ENCODE data around the gene DNAAF3. TPM values are rescaled to one million over a fixed set of nuclear protein-coding genes. Genes with fewer than 3 reads are reported as not detected.

Gene DNAAF3
- 10 to 100 TPM in 1 of 2 donors, under 1 TPM in 1; 0.55 to 16.1 TPM for total RNA-seq

GRCh38 chr19:55166530-55167268 lies at the start of gene DNAAF3:
TSS of gene DNAAF3 (minus strand) at chr19:55166613. CDS start at chr19:55166413, 200 bp downstream.
- Histone ChIP-seq H3K4me3 (peak within 1 kb of the TSS in 1 of 2 donors; percentile 32), H3K36me3 (no peaks in the 10 kb centered on the region), H3K9me3 (no peaks in the 10 kb centered on the region), H3K4me1 (replicated peaks) (no peaks in the 10 kb centered on the region), H3K27me3 (replicated peaks; ENCODE audit: insufficient read depth) (peaks cover 14% of the 10 kb centered on the region), H3K27ac (no peak within 1 kb of the TSS)
- intact Hi-C loops (cut with DNase I) = no loop called here
- DNase-seq (ENCODE audit: low spot score) = peak; percentile 90
- peak; percentile 76 for TF ChIP-seq POLR2AphosphoS5 (IDR thresholded peaks at IDR 0.05)
- no peak for TF ChIP-seq POLR2A (IDR thresholded peaks at IDR 0.05)
- WGBS = 2% methylated on average over 33 of the region's 33 CpGs

GRCh38 chr19:55213547-55213946 lies 47.1 kb upstream of the DNAAF3 start:
- TF ChIP-seq POLR2AphosphoS5 (IDR thresholded peaks at IDR 0.05) = no peak
- no peak for TF ChIP-seq POLR2A (IDR thresholded peaks at IDR 0.05)
- TF ChIP-seq, protein P1, sequence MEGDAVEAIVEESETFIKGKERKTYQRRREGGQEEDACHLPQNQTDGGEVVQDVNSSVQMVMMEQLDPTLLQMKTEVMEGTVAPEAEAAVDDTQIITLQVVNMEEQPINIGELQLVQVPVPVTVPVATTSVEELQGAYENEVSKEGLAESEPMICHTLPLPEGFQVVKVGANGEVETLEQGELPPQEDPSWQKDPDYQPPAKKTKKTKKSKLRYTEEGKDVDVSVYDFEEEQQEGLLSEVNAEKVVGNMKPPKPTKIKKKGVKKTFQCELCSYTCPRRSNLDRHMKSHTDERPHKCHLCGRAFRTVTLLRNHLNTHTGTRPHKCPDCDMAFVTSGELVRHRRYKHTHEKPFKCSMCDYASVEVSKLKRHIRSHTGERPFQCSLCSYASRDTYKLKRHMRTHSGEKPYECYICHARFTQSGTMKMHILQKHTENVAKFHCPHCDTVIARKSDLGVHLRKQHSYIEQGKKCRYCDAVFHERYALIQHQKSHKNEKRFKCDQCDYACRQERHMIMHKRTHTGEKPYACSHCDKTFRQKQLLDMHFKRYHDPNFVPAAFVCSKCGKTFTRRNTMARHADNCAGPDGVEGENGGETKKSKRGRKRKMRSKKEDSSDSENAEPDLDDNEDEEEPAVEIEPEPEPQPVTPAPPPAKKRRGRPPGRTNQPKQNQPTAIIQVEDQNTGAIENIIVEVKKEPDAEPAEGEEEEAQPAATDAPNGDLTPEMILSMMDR (IDR thresholded peaks at IDR 0.05) = no peak
- Histone ChIP-seq H3K4me3 (no peak overlapping the region), H3K27me3 (replicated peaks; ENCODE audit: insufficient read depth) (peaks cover 5% of the 10 kb centered on the region), H3K4me1 (replicated peaks) (no peaks in the 10 kb centered on the region), H3K36me3 (no peaks in the 10 kb centered on the region), H3K9me3 (no peaks in the 10 kb centered on the region), H3K27ac (no peak overlapping the region)
- intact Hi-C loops (cut with DNase I) = no loop called here
- 81% methylated on average over 7 of the region's 7 CpGs for WGBS
- no peak for DNase-seq (ENCODE audit: low spot score)

- no peak for DNase-seq (ENCODE audit: low spot score)
- no peak for TF ChIP-seq POLR2A (IDR thresholded peaks at IDR 0.05)
- TF ChIP-seq, protein P1 (IDR thresholded peaks at IDR 0.05) = no peak
- no peak for TF ChIP-seq POLR2AphosphoS5 (IDR thresholded peaks at IDR 0.05)
- no peak overlapping the region for H3K27ac ChIP-seq
- H3K27me3 ChIP-seq (replicated peaks; ENCODE audit: insufficient read depth) = peaks cover 5% of the 10 kb centered on the region
- no peaks in the 10 kb centered on the region for H3K9me3 ChIP-seq
- intact Hi-C loops (cut with DNase I) = no loop called here
- no peaks in the 10 kb centered on the region for H3K36me3 ChIP-seq
- WGBS = 79% methylated on average over 3 of the region's 3 CpGs
- H3K4me3 ChIP-seq = no peak overlapping the region
- no peaks in the 10 kb centered on the region for H3K4me1 ChIP-seq (replicated peaks)
These were observed 46.0 kb upstream of the DNAAF3 start for GRCh38 chr19:55212447-55212846.

- WGBS = 58% methylated on average over 17 of the region's 17 CpGs
These were observed 43.5 kb upstream of the DNAAF3 start for GRCh38 chr19:55209693-55210472.

DNA sequence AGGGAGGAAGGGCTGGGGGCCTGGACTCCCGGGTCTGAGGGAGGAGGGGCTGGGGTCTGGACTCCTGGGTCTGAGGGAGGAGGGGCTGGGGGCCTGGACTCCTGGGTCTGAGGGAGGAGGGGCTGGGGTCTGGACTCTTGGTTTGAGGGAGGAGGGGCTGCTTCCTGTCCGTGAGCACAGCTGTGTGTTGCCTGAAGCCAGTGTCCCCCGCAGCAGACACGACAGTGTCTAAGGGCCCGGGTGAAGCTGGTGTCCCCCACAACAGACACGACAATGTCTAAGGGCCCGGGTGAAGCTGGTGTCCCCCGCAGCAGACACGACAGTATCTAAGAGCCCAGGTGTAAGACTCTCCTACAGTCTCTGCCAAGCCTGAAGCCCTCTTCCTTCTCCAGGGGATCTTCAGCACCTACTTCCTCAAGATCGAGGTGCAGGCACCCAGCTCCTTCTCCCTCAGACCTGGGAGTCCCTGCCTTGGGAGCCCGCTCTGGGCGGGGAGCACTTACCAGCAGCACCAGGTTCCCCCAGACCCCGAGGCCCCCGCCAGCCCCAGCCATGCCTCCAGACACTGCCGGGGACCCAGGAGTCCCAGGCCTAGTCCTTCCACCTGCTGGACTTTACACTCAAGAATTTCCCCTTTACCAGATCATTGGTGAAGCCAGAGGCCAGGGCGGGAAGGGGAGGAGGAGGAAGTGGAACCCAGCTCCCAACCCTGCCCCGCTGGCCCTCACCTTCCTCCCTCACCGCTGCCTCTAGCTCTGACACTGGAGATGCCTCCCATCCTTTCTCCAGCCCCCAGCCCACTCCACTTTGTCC lies 42.7 kb upstream of the DNAAF3 start, which contains the start of gene PTPRH:
Gene PTPRH (minus strand): TSS at position 622 of the 813 bp plus-strand sequence. CDS start 68 bp downstream, at position 554.
- H3K4me1 ChIP-seq (replicated peaks) = no peaks in the 10 kb centered on the region
- no peak for TF ChIP-seq POLR2AphosphoS5 (IDR thresholded peaks at IDR 0.05)
- no peak for TF ChIP-seq POLR2A (IDR thresholded peaks at IDR 0.05)
- TF ChIP-seq, protein P1 (IDR thresholded peaks at IDR 0.05) = no peak
- 59% methylated on average over 17 of the region's 18 CpGs for WGBS
- H3K36me3 ChIP-seq = no peaks in the 10 kb centered on the region
- H3K9me3 ChIP-seq = no peaks in the 10 kb centered on the region
- no peak within 1 kb of the TSS for H3K4me3 ChIP-seq
- no peaks in the 10 kb centered on the region for H3K27me3 ChIP-seq (replicated peaks; ENCODE audit: insufficient read depth)
- H3K27ac ChIP-seq = no peak within 1 kb of the TSS
- no peak for DNase-seq (ENCODE audit: low spot score)
- intact Hi-C loops (cut with DNase I) = no loop called here

More at GRCh38 chr19:55209693-55210472, 43.5 kb upstream of the DNAAF3 start:
- intact Hi-C loops (cut with DNase I) = no loop called here
- no peak for DNase-seq (ENCODE audit: low spot score)
- Histone ChIP-seq H3K27me3 (replicated peaks; ENCODE audit: insufficient read depth) (peaks cover 4% of the 10 kb centered on the region), H3K27ac (no peak overlapping the region), H3K9me3 (no peaks in the 10 kb centered on the region), H3K4me1 (replicated peaks) (no peaks in the 10 kb centered on the region), H3K36me3 (no peaks in the 10 kb centered on the region), H3K4me3 (no peak overlapping the region)
- TF ChIP-seq POLR2A (IDR thresholded peaks at IDR 0.05) = no peak

Measured in prostate gland (tissue), 2 donors.